Spleen (tissue), 11 donors: ENCODE results near the gene STK11IP. TPM values are rescaled to one million over a fixed set of nuclear protein-coding genes. Genes with fewer than 3 reads are reported as not detected.
A peak's percentile ranks its signal among the peaks of the same experiment; 100 is the strongest.

Source experiments
- DNase-seq: peaks from one replicate; pipeline ENCODE4 v3.0.0-alpha.2; 2020
- H3K27ac ChIP-seq, 8 donors: fragments of 200-600 bp; sonication (generic) in 7 of 8; 1 replicate in 4 of 8; 2 replicates in 4 of 8; pipeline versions ENCODE4 v1.5.0 to v1.8.0; 2016 to 2021; ENCODE audit warnings: inconsistent platforms in 4 of 8, mild to moderate bottlenecking in 4 of 8, moderate library complexity in 1 of 8
- H3K27me3 ChIP-seq, 7 donors: fragments of 200-600 bp; sonication (generic) in 6 of 7; replicated peaks in 1 of 7; 1 replicate in 4 of 7; 2 replicates in 3 of 7; pipeline versions ENCODE4 v1.5.0 to v1.8.0; 2016 to 2021; ENCODE audit warnings: inconsistent platforms in 3 of 7, mild to moderate bottlenecking in 1 of 7
- H3K36me3 ChIP-seq, 6 donors: fragments of 200-600 bp; sonication (generic) in 5 of 6; 1 replicate in 4 of 6; 2 replicates in 2 of 6; pipeline versions ENCODE4 v1.5.0 to v1.8.0; 2016 to 2021; ENCODE audit warnings: inconsistent platforms in 2 of 6
- H3K4me1 ChIP-seq, 6 donors: fragments of 200-600 bp; sonication (generic) in 5 of 6; 1 replicate in 3 of 6; 2 replicates in 3 of 6; pipeline versions ENCODE4 v1.5.0 to v1.8.0; 2016 to 2021; ENCODE audit warnings: inconsistent platforms in 3 of 6
- H3K4me3 ChIP-seq, 8 donors: fragments of 200-600 bp; sonication (generic) in 7 of 8; 1 replicate in 4 of 8; 2 replicates in 4 of 8; pipeline versions ENCODE4 v1.5.0 to v1.8.0; 2016 to 2021; ENCODE audit warnings: inconsistent platforms in 4 of 8, mild to moderate bottlenecking in 4 of 8, moderate library complexity in 2 of 8
- H3K9me3 ChIP-seq, 8 donors: fragments of 200-600 bp; sonication (generic) in 7 of 8; 1 replicate in 4 of 8; 2 replicates in 4 of 8; pipeline versions ENCODE4 v1.5.0 to v1.8.0; 2016 to 2021; ENCODE audit warnings: inconsistent platforms in 4 of 8
- CTCF ChIP-seq, 11 experiments: fragments of 200-600 bp in 7 of 11; fragments of 450-650 bp in 4 of 11; sonication (generic) in 4 of 11; IDR thresholded peaks in 8 of 11; conservative IDR thresholded peaks in 3 of 11; 1 replicate in 7 of 11; 2 replicates in 4 of 11; pipeline versions ENCODE4 v1.4.0 to v1.8.0; 2016 to 2021; ENCODE audit warnings: antibody characterized with exemption in 11 of 11, inconsistent platforms in 4 of 11, mild to moderate bottlenecking in 1 of 11
- POLR2A ChIP-seq, 3 donors: fragments of 450-650 bp; IDR thresholded peaks; one replicate each; pipeline ENCODE4 v1.5.1; 2017; ENCODE audit warnings: antibody characterized with exemption in 3 of 3, mild to moderate bottlenecking in 1 of 3
- POLR2AphosphoS5 ChIP-seq, 3 donors: sonication (generic); formaldehyde crosslinking; IDR thresholded peaks; one replicate each; pipeline ENCODE4 v1.5.1; 2017; ENCODE audit warnings: antibody characterized with exemption in 3 of 3
- whole genome bisulfite sequencing, 5 donors: extraction: QIAGEN DNeasy Blood & Tissue Kit in 3 of 5; methylation state at CpG; one replicate each; pipeline versions ENCODE4 v1.1.5 to v1.1.7; 2013 to 2018; 5-methylcytosine and 5-hydroxymethylcytosine counted together
- intact Hi-C: fragments of 100-400 bp; cut with DNase I; formaldehyde crosslinking; loops from one replicate; pipeline ENCODE4 v1.15.0; 2023; ENCODE audit warnings: low total_unique reads
- polyA plus RNA-seq, 3 donors: library from polyadenylated mRNA; stranded (reverse); fragments of 200-250 nt; gene quantifications; one replicate each; pipeline ENCODE4 v1.2.1, GENCODE V29; 2013
- total RNA-seq, 7 donors: library from RNA; depleted of rRNA in 3 of 7; stranded (reverse); fragments of >200 nt in 3 of 7; fragmentation: NEBNext Ultra II Directional in 4 of 7; extraction: Animal tissue kit (Norgen Biotek cat#: 25700) in 4 of 7; gene quantifications; one replicate each; pipeline versions ENCODE4 v1.1.0 to v1.2.1, GENCODE V29; 2016 to 2021
- donor health status: healthy with polysubstance abuse.
- donor health status: DM: no; HTN: no; CAD: no; lungs with moderate emphysema.
- donor health status: DM: no; HTN: no; CAD: no.
- donor health status: Bipolar disorder and iron deficiency.
- donor health status: healthy.
- donor health status: DM: no; HTN: no; CAD: no.
- donor health status: DM: yes; HTN: yes; CAD: no.

Gene STK11IP
- total and polyA plus RNA-seq, 10 donors = 15.8 to 57.0 (median 36.5) TPM

- peak within 1 kb of the TSS in 7 of 8 donors; percentile 38 to 80 (median 75) for H3K27ac ChIP-seq
- peaks cover 0 to 22% (median 20%) of the 10 kb centered on the region in 6 donors for H3K4me1 ChIP-seq
- DNase-seq = no peak
Observed at GRCh38 chr2:219572237-219573001, 25.2 kb upstream of the STK11IP start, which contains the start of gene INHA. Gene INHA (plus strand): TSS chr2:219572310. CDS start chr2:219572375, 65 bp downstream.

GRCh38 chr2:219573166-219573565, 24.5 kb upstream of the STK11IP start:
- no peaks in the 10 kb centered on the region for H3K36me3 ChIP-seq
- intact Hi-C loops = no loop called here
- H3K27ac ChIP-seq = no peak overlapping the region
- H3K9me3 ChIP-seq = no peaks in the 10 kb centered on the region
- TF ChIP-seq POLR2A (IDR thresholded peaks at IDR 0.05) (no peak), POLR2AphosphoS5 (IDR thresholded peaks at IDR 0.05) (no peak), CTCF (IDR thresholded peaks at IDR 0.05 in 8 of 11, conservative IDR thresholded peaks at IDR 0.05 in 3 of 11) (no peak)
- DNase-seq = no peak
- no peak overlapping the region for H3K4me3 ChIP-seq
- peaks cover 0 to 88% (median 21%) of the 10 kb centered on the region in 7 donors for H3K27me3 ChIP-seq
- peaks cover 0 to 22% (median 20%) of the 10 kb centered on the region in 6 donors for H3K4me1 ChIP-seq
- 85 to 89% (median 86%) methylated on average over 5 of the region's 5 CpGs for WGBS, 5 donors

More at GRCh38 chr2:219572237-219573001, 25.2 kb upstream of the STK11IP start, which contains the start of gene INHA:
- H3K9me3 ChIP-seq = no peaks in the 10 kb centered on the region
- intact Hi-C loops = no loop called here
- peaks cover 0 to 4% (median 0%) of the 10 kb centered on the region in 6 donors for H3K36me3 ChIP-seq
- peaks cover 0 to 82% (median 21%) of the 10 kb centered on the region in 7 donors for H3K27me3 ChIP-seq
- TF ChIP-seq POLR2A (IDR thresholded peaks at IDR 0.05) = no peak
- no peak for TF ChIP-seq CTCF (IDR thresholded peaks at IDR 0.05 in 8 of 11, conservative IDR thresholded peaks at IDR 0.05 in 3 of 11)
- TF ChIP-seq POLR2AphosphoS5 (IDR thresholded peaks at IDR 0.05) = no peak
- 75 to 91% (median 87%) methylated on average over 13 of the region's 13 CpGs for WGBS, 5 donors
- H3K4me3 ChIP-seq = peak within 1 kb of the TSS; percentile 46 to 78 (median 54)

- H3K27ac ChIP-seq = no peak overlapping the region
- peaks cover 0 to 22% (median 19%) of the 10 kb centered on the region in 6 donors for H3K4me1 ChIP-seq
- peaks cover 0 to 74% (median 21%) of the 10 kb centered on the region in 7 donors for H3K27me3 ChIP-seq
- no peaks in the 10 kb centered on the region for H3K9me3 ChIP-seq
- intact Hi-C loops = no loop called here
- no peak overlapping the region for H3K4me3 ChIP-seq
- H3K36me3 ChIP-seq = no peaks in the 10 kb centered on the region
- TF ChIP-seq CTCF (IDR thresholded peaks at IDR 0.05 in 8 of 11, conservative IDR thresholded peaks at IDR 0.05 in 3 of 11) (no peak), POLR2AphosphoS5 (IDR thresholded peaks at IDR 0.05) (no peak), POLR2A (IDR thresholded peaks at IDR 0.05) (no peak)
- WGBS, 5 donors = 79 to 91% (median 86%) methylated on average over 12 to 22 of the region's 22 CpGs
- DNase-seq = peak; percentile 71
Observed at GRCh38 chr2:219574484-219575311, 23.0 kb upstream of the STK11IP start.
